GM12891 (cell line): Measurements from ENCODE around the gene ABTB2.

Source experiments
- DNase-seq: peaks from one replicate; pipeline ENCODE4 v3.0.0; 2011; ENCODE audit warnings: low spot score; ENCODE audit not compliant: insufficient read length
- FAIRE-seq: peaks from 2 replicates; lab custom pipeline; 2011; peaks lifted over from hg19 to GRCh38; lab: Jason Lieb, UNC
- PAX5 ChIP-seq: IDR thresholded peaks from 2 replicates; pipeline ENCODE4 v1.6.1; 2011; ENCODE audit warnings: low read length, moderate library complexity, mild to moderate bottlenecking; ENCODE audit not compliant: insufficient read depth, severe bottlenecking
- POLR2A ChIP-seq: IDR thresholded peaks from 2 replicates; pipeline ENCODE4 v1.6.1; 2011; ENCODE audit warnings: low read depth, low read length, control low read depth
- POLR2AphosphoS5 ChIP-seq: IDR thresholded peaks from 2 replicates; pipeline ENCODE4 v1.6.1; 2011; ENCODE audit warnings: low read depth, low read length, control low read depth
- POU2F2 ChIP-seq: IDR thresholded peaks from 2 replicates; pipeline ENCODE4 v1.6.1; 2011; ENCODE audit warnings: low read depth, mild to moderate bottlenecking, control low read depth, low read length, moderate library complexity
- SPI1 ChIP-seq: IDR thresholded peaks from 2 replicates; pipeline ENCODE4 v1.6.1; 2011; ENCODE audit warnings: low read depth, low read length, control low read depth
- TAF1 ChIP-seq: IDR thresholded peaks from 2 replicates; pipeline ENCODE4 v1.6.1; 2011; ENCODE audit warnings: low read depth, low read length, control low read depth

ABTB2 gene

DNA sequence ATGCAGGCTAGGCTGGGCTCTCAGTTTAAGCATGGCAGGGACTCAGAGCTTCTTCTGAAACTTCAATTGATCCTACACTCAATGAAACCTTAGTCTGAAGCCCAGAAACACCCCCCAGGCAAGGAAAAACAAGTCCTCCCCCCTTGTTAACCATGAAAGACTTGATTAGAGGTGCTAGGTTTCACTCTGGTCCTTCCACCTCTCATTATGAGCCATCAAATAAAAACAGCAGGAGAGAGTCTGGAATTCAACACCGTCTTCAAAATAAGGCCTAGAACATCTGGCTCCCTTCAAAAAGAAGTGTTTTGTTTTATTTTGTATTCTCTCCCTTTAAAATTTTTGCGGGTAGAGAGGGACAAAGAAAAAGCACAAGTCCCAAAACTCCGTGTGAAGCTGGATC is 156.7 kb downstream of the ABTB2 start:
- FAIRE-seq, result no peak
- TF ChIP-seq POLR2AphosphoS5, result no peak
- no peak for TF ChIP-seq PAX5
- no peak for TF ChIP-seq SPI1
- TF ChIP-seq POU2F2, result no peak
- TF ChIP-seq POLR2A, result no peak
- no peak for TF ChIP-seq TAF1
- DNase-seq, result no peak

DNA sequence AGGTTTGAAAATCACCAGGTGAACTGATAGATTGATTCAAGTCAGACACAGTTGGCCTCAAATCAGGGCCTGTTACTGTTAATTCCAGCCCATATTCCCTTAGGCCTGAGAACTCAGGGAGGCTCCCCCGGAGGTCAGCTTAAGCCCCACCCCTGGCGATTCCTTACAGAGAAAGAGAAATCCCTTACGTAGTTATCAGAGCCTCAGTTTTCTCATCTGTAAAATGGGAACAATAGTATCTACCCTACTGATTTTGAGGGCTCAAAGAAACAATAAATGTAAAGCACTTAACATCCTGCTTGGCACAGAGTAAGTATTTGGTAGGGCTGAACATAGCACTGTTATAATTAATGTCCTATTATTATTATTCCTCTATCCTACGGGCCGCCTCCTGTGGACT is 158.3 kb downstream of the ABTB2 start:
- DNase-seq (no peak), FAIRE-seq (no peak)
- TF ChIP-seq POU2F2 (no peak), POLR2A (no peak), POLR2AphosphoS5 (no peak), TAF1 (no peak), SPI1 (no peak), PAX5 (no peak)

DNA sequence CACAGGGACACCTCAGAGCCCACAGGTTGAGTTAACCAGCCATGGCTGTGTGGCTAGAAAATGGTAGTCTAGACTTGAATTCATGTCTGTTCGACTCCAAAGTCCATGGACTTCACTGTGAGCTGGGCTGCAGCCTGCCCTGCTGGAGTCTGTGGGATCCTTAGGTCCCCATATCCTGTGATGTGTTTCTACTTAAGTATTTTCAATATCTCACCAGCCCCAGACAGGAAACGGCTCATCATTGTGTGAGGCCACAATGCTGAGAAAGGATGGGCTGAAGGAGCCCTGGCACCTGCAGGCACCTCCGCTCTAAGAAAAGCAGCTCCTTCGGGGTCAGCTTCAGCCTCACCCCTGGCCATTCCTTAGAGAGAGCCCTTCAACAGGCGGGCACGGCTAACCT is 159.3 kb downstream of the ABTB2 start:
- TF ChIP-seq SPI1 (no peak), POLR2AphosphoS5 (no peak), POU2F2 (no peak), TAF1 (no peak), POLR2A (no peak), PAX5 (no peak)
- FAIRE-seq (no peak), DNase-seq (no peak)

DNA sequence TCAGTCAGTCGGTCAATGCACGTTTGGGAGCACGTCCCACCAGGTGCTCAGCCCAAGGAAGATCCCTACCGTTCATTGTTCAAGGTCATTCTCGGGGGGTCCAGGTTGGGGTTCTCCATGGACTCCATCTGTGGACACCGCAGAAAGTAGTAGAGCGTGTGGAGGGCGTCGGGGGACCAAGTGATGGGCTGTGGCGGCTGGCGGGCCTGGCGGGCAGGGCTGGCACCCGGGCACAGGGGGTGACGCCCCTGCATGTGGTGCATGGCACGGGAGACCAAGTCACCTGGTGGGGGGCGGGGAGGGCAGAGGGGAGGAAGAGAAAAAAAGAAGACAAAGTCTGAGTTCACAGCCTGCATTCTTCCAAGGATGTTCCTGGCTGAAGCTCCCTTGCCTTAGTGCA is 160.6 kb downstream of the ABTB2 start:
- no peak for DNase-seq
- no peak for TF ChIP-seq POLR2A
- no peak for TF ChIP-seq POLR2AphosphoS5
- TF ChIP-seq PAX5, result no peak
- no peak for TF ChIP-seq SPI1
- TF ChIP-seq POU2F2, result no peak
- no peak for TF ChIP-seq TAF1

DNA sequence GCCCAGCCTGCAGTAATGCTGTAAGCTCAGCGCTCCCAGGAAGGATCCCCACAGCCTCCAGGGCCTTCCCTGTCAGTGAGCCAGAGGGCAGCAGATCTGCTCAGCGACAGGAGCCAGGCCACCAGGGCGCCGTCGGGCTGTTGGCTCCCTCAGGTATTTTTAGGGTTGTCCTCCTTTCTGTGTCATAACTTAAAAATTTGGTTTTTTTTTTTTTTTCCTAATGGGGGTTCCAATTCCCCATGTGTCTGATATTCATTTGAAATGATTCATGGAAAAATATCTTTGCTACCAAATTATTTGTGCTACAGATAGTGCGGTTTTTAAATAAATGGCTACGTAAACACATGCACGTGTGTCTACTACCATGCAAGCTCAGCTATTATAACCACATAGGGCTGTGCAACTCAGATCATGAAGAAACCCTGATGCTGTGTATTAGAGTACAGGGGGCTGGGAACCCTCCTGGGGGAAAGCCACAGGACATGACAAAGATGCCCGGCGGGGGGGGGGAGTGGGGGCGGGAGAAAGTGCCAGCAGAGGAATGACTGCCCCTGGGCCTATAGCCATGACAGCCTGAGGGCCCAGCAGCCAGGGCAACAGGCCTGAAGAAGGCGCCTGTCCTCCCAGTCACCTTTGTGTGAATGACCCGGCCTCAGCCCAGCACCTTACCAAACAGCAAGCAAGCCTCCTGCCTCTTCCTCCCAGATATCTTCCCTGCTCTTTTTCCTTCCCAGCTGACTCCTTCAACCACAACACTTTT is 163.1 kb downstream of the ABTB2 start:
- no peak for FAIRE-seq
- no peak for DNase-seq
- no peak for TF ChIP-seq PAX5
- no peak for TF ChIP-seq POLR2A
- TF ChIP-seq SPI1, result no peak
- TF ChIP-seq POU2F2, result no peak
- no peak for TF ChIP-seq POLR2AphosphoS5
- no peak for TF ChIP-seq TAF1

More for the DNA sequence above, 160.6 kb downstream of the ABTB2 start:
- FAIRE-seq, result no peak

DNA sequence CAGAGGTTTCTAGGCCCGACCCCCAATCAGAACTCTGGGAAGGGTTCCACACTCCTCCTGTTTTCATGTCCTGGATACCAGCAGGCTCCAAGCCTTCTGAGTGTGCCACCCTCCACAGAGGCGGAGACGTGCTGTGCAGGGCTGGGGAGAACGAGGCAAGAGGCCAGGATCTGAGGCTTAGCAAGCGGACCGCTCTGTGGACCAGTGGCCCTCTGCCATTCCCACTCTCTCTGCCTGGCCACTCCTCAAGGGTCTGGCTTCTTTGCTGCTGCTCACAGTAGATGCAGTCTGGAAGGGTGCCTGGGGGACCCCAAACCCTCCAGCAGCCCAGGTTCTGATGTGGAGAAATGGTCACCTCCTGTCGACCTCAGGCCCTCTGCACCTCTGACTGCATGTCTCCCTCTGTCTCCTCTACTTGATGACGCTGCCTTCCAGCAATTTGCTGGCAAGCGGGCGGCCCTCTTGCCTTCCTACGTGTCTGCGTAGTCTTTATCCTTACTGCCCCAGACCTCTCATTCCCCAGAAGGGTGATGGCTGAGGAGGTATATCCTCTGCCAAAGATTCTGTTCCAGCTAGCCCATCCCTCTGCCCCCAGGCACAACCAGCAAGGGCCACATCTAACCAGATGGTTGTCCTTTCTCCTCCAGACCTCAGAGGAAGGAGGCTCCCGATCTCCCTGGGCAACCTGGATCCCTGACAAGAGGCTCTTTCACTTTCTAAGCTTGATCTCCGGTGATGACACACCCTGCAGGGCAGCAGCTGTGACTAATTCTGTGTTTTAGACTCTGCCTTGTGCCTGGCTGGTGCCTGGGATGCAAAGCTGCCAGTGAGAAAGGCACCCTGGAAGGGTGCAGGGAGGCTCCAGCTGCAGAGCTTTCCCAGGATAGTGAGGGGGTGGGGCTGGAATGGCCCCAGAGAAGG is 165.1 kb downstream of the ABTB2 start:
- DNase-seq (no peak), FAIRE-seq (no peak)
- TF ChIP-seq POU2F2, result no peak
- no peak for TF ChIP-seq POLR2AphosphoS5

DNA sequence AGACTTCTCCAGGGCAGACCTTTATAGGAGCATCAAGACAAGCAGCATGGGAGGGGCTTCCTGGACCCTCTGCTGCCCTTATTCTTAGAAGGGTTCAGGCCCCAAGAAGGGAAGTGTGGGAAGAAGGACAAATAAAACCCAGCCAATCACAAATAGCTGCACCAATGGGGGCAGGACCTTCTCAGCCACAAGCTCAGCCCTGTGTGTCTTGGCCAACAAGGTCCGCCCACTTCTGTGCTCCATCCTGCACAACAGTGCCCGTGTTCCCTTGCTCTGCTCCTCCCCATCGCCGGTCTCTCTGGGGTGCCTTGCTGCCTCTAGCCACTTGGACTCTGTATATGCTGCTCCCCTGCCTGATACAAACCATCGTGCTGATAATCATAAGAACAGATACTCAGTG is 166.2 kb downstream of the ABTB2 start:
- DNase-seq (no peak), FAIRE-seq (no peak)
- TF ChIP-seq POLR2AphosphoS5 (no peak), POLR2A (no peak), TAF1 (no peak), SPI1 (no peak), PAX5 (no peak), POU2F2 (no peak)

DNA sequence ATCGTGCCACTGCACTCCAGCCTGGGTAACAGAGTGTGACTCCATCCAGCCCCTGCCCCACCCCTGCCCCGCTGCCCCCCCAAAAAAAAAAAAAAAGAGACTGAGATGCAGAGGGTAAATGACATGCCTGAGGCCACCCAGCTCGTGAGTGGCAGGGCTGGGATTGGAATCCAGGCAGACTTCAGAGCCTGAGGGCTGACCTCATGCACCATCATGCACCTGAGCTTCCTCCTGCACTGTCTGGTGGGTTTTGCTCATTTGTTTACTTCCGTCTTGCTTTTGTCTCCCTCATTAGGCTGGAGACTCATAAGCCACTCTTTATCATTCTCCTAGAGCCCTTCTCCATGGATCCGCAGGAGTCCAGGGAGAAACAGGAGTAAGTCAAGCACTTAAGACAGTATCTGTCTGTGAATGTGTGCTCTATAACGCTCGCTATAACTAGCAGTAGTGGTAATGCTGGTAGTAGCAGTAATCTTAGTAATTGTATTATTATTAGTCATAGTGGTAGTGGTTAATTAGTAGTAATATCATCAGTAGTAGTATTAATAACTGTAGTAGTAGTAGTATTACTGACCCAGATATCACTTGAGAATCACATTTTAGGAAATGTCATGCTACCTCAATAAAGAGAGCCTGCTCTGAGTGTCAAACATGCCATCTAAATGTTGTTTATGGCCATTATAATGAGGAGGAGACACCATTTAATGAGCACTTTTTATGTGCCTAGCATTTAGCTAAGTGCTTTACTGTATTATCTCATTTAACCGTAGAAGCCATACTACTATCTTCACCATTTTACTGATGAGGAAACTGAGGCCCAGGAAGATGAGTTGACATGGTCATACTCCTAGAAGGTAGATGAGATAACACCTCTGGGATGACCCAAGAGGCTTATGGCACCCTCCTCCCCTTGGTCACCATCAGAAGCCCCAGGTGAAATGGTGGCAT is 167.3 kb downstream of the ABTB2 start:
- no peak for TF ChIP-seq PAX5
- TF ChIP-seq POLR2A, result no peak
- no peak for TF ChIP-seq POU2F2
- TF ChIP-seq POLR2AphosphoS5, result no peak
- no peak for TF ChIP-seq TAF1
- TF ChIP-seq SPI1, result no peak
- FAIRE-seq (no peak), DNase-seq (no peak)

DNA sequence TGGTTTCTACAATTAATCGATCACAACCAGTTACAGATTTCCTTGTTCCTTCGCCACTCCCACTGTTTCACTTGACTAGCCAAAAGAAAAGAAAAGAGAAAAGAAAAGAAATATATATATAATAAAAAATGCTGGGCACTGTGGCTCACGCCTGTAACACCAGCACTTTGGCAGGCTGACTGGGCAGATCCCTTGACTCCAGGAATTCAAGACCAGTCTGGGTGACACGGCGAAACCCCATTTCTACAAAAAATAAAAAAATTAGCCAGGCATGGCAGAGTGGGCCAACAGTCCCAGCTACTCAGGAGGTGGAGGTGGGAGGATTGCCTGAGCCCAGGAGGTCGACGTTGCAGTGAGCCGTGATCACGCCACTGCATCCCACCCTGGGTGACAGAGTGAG is 168.6 kb downstream of the ABTB2 start:
- no peak for DNase-seq
- no peak for FAIRE-seq
- no peak for TF ChIP-seq POU2F2
- TF ChIP-seq SPI1, result no peak
- TF ChIP-seq PAX5, result no peak
- TF ChIP-seq POLR2A, result no peak
